B cell (primary cell): ENCODE results near the gene MSMB. TPM values are rescaled to one million over a fixed set of nuclear protein-coding genes. Genes with fewer than 3 reads are reported as not detected.

Experiments used
- ATAC-seq: fragments of 200-7000 bp; cut with Tn5 transposase; one replicate; pipeline ENCODE4 v1.10.0; 2021; ENCODE audit warnings: low read depth, mild to moderate bottlenecking, moderate number of reproducible peaks, moderate library complexity
- CTCF ChIA-PET: fragments of 350-600 bp; sonication (Branson Sonifier 250); formaldehyde crosslinking; loops from one replicate; lab custom pipeline; 2021; ENCODE audit warnings: antibody characterized with exemption, inconsistent platforms; lab: Charles Lee
- POLR2A ChIA-PET: fragments of 350-600 bp; sonication (Branson Sonifier 250); formaldehyde crosslinking; loops from one replicate; lab custom pipeline; 2021; ENCODE audit warnings: antibody characterized with exemption; lab: Charles Lee
- DNase-seq: peaks from one replicate; pipeline ENCODE4 v3.0.0; 2013
- H2AFZ ChIP-seq: 2 replicates; pipeline ENCODE4 v1.6.1; 2012; ENCODE audit warnings: mild to moderate bottlenecking, low read depth, low read length; ENCODE audit not compliant: insufficient read depth, poor library complexity, severe bottlenecking
- H3K27ac ChIP-seq, 2 donors: 1 replicate in 1 of 2; 2 replicates in 1 of 2; pipeline ENCODE4 v1.5.1; 2012 to 2013; ENCODE audit warnings: low read length in 2 of 2, mild to moderate bottlenecking in 2 of 2, moderate library complexity in 1 of 2
- H3K27me3 ChIP-seq, 4 experiments: fragments of 200-600 bp in 1 of 4; sonication (generic) in 1 of 4; replicated peaks in 1 of 4; 1 replicate in 2 of 4; 2 replicates in 2 of 4; pipeline versions ENCODE4 v1.6.1 to v1.7.0; 2013 to 2016; ENCODE audit warnings: low read length in 3 of 4, mild to moderate bottlenecking in 2 of 4, mixed read lengths in 1 of 4, moderate library complexity in 1 of 4; ENCODE audit not compliant: insufficient read depth in 4 of 4, control insufficient read depth in 3 of 4; ENCODE audit errors: control extremely low read depth in 1 of 4
- H3K36me3 ChIP-seq, 2 experiments: replicated peaks in 1 of 2; 1 replicate in 1 of 2; 2 replicates in 1 of 2; pipeline versions ENCODE4 v1.6.1 to v1.7.1; 2013; ENCODE audit warnings: low read length in 1 of 2; ENCODE audit not compliant: insufficient read depth in 2 of 2, control insufficient read depth in 1 of 2; ENCODE audit errors: control extremely low read depth in 1 of 2, extremely low read depth in 1 of 2
- H3K4me1 ChIP-seq, 2 donors: fragments of 200-600 bp in 1 of 2; sonication (generic) in 1 of 2; 1 replicate in 1 of 2; 2 replicates in 1 of 2; pipeline versions ENCODE4 v1.5.1 to v1.6.1; 2013 to 2017; ENCODE audit warnings: low read length in 2 of 2; ENCODE audit not compliant: control insufficient read depth in 2 of 2, insufficient read depth in 2 of 2
- H3K4me2 ChIP-seq: replicated peaks from 2 replicates; pipeline ENCODE3; 2012; ENCODE audit warnings: mild to moderate bottlenecking, low read depth, low read length; ENCODE audit not compliant: poor library complexity, severe bottlenecking
- H3K4me3 ChIP-seq, 5 experiments: fragments of 200-600 bp in 1 of 5; sonication (generic) in 1 of 5; 1 replicate in 3 of 5; 2 replicates in 2 of 5; pipeline versions ENCODE4 v1.5.1 to v1.7.0; 2011 to 2016; ENCODE audit warnings: low read length in 4 of 5, mild to moderate bottlenecking in 4 of 5, low read depth in 2 of 5, control low read depth in 1 of 5, moderate library complexity in 1 of 5; ENCODE audit not compliant: insufficient read depth in 1 of 5; ENCODE audit errors: control extremely low read depth in 1 of 5, extremely low read depth in 1 of 5
- H3K79me2 ChIP-seq: fragments of 200-600 bp; sonication (generic); one replicate; pipeline ENCODE4 v1.6.0; 2016; ENCODE audit warnings: low read length; ENCODE audit not compliant: control insufficient read depth, insufficient read depth
- H3K9ac ChIP-seq: fragments of 200-600 bp; sonication (generic); 2 replicates; pipeline ENCODE4 v1.6.1; 2017; ENCODE audit warnings: mild to moderate bottlenecking, low read length, moderate library complexity
- H3K9me3 ChIP-seq, 3 donors: one replicate each; pipeline versions ENCODE4 v1.6.1 to v1.7.1; 2013; ENCODE audit warnings: low read length in 2 of 3; ENCODE audit not compliant: control insufficient read depth in 2 of 3, insufficient read depth in 1 of 3; ENCODE audit errors: control extremely low read depth in 1 of 3
- H4K20me1 ChIP-seq: 2 replicates; pipeline ENCODE4 v1.6.0; 2012; ENCODE audit warnings: mild to moderate bottlenecking, low read length; ENCODE audit not compliant: insufficient read depth, control insufficient read depth, poor library complexity, severe bottlenecking
- H3K27ac Mint-ChIP-seq: one replicate; pipeline ENCODE4 v1.8.0; 2021; ENCODE audit warnings: mixed read lengths
- H3K27me3 Mint-ChIP-seq: one replicate; pipeline ENCODE4 v1.8.0; 2021; ENCODE audit warnings: mixed read lengths
- H3K4me1 Mint-ChIP-seq: one replicate; pipeline ENCODE4 v1.8.0; 2021; ENCODE audit warnings: mixed read lengths
- H3K4me3 Mint-ChIP-seq: one replicate; pipeline ENCODE4 v1.8.0; 2021; ENCODE audit warnings: mixed read lengths
- H3K9me3 Mint-ChIP-seq: one replicate; pipeline ENCODE4 v1.8.0; 2022; ENCODE audit warnings: mixed read lengths; ENCODE audit not compliant: insufficient read depth
- CTCF ChIP-seq: fragments of 200-600 bp; IDR thresholded peaks from one replicate; pipeline ENCODE4 v1.8.0; 2022; ENCODE audit warnings: antibody characterized with exemption, mild to moderate bottlenecking
- EZH2 ChIP-seq: IDR thresholded peaks from 2 replicates; pipeline ENCODE4 v1.6.1; 2012; ENCODE audit warnings: borderline replicate concordance, low read depth, mild to moderate bottlenecking, moderate library complexity, low read length; ENCODE audit not compliant: insufficient read depth, poor library complexity, severe bottlenecking
- WGBS: methylation state at CpG from one replicate; pipeline ENCODE4 v1.1.5; 2013; ENCODE audit warnings: missing lambda C conversion rate; ENCODE audit not compliant: insufficient coverage; 5-methylcytosine and 5-hydroxymethylcytosine counted together
- intact Hi-C: fragments of 100-400 bp; cut with micrococcal nuclease; formaldehyde crosslinking; loops from one replicate; pipeline ENCODE4 v1.10.0; 2022
- polyA plus RNA-seq: library from polyadenylated mRNA; depleted of rRNA; stranded (reverse); fragments of >200 nt; gene quantifications from 2 replicates; pipeline ENCODE4 v1.2.3, GENCODE V29; 2012
- total RNA-seq, 2 donors: library from RNA; stranded (reverse); fragments of 120-200 nt in 1 of 2; gene quantifications; 1 replicate in 1 of 2; 2 replicates in 1 of 2; pipeline versions ENCODE4 v1.2.3 to v1.2.4, GENCODE V29; 2013 to 2022

MSMB gene
- total and polyA plus RNA-seq, 2 donors (not counting 1 experiment from before 2014, with no cell fraction given) = not detected

- H2AFZ ChIP-seq = no peak overlapping the region
- no peaks in the 10 kb centered on the region for H3K27me3 Mint-ChIP-seq
- H3K4me1 Mint-ChIP-seq = peaks cover 61% of the 10 kb centered on the region
- no peak overlapping the region for H3K27ac Mint-ChIP-seq
- H4K20me1 ChIP-seq = peaks cover 91% of the 10 kb centered on the region
- H3K9me3 ChIP-seq = no peaks in the 10 kb centered on the region
- H3K4me1 ChIP-seq = peaks cover 29 to 34% of the 10 kb centered on the region in 2 donors
- no peaks in the 10 kb centered on the region for H3K9me3 Mint-ChIP-seq
- POLR2A ChIA-PET = interaction anchor here (0.6 kb wide), 1 partner anchor 41 kb away, joined by 5 read pairs; no protein-coding TSS in a partner anchor
- intact Hi-C loops = no loop called here
- peak overlapping the region; percentile 1 for H3K9ac ChIP-seq
- TF ChIP-seq EZH2 (no peak), CTCF (no peak)
- peak overlapping the region; percentile 38 for H3K4me3 Mint-ChIP-seq
- CTCF ChIA-PET = interaction anchor here (1.0 kb wide), 1 partner anchor 9 kb away, joined by 4 read pairs; no protein-coding TSS in a partner anchor
- H3K4me3 ChIP-seq = peak overlapping the region in 1 of 5 experiments; percentile 4
- peak overlapping the region; percentile 37 to 57 for H3K27ac ChIP-seq
- peak overlapping the region; percentile 13 for H3K4me2 ChIP-seq
- H3K27me3 ChIP-seq = no peaks in the 10 kb centered on the region
- H3K36me3 ChIP-seq = peaks cover 3 to 19% of the 10 kb centered on the region in 2 experiments
- peak; percentile 31 for DNase-seq
- ATAC-seq = no peak
- WGBS = 63% methylated on average over 5 of the region's 7 CpGs
- peaks cover 91% of the 10 kb centered on the region for H3K79me2 ChIP-seq
These were observed 26.3 kb downstream of the MSMB start for GRCh38 chr10:46019569-46020343.

GRCh38 chr10:46019177-46019528 lies 26.9 kb downstream of the MSMB start:
- H3K4me3 ChIP-seq = peak overlapping the region in 1 of 5 experiments; percentile 2
- no peak overlapping the region for H2AFZ ChIP-seq
- DNase-seq (no peak), ATAC-seq (no peak)
- H3K9me3 ChIP-seq = no peaks in the 10 kb centered on the region
- Mint-ChIP-seq H3K27me3 (no peaks in the 10 kb centered on the region), H3K4me1 (peaks cover 56% of the 10 kb centered on the region), H3K4me3 (no peak overlapping the region), H3K9me3 (no peaks in the 10 kb centered on the region), H3K27ac (peak overlapping the region; percentile 2)
- WGBS = 88% methylated on average over 3 of the region's 3 CpGs
- H3K79me2 ChIP-seq = peaks cover 85% of the 10 kb centered on the region
- H3K27me3 ChIP-seq = no peaks in the 10 kb centered on the region
- CTCF ChIA-PET = interaction anchor here (1.0 kb wide), 1 partner anchor 10 kb away, joined by 4 read pairs; no protein-coding TSS in a partner anchor
- peak overlapping the region in 1 of 2 donors; percentile 37 for H3K27ac ChIP-seq
- intact Hi-C loops = no loop called here
- TF ChIP-seq EZH2 (no peak), CTCF (no peak)
- H3K36me3 ChIP-seq = peaks cover 5 to 25% of the 10 kb centered on the region in 2 experiments
- H4K20me1 ChIP-seq = peaks cover 87% of the 10 kb centered on the region
- peaks cover 29 to 34% of the 10 kb centered on the region in 2 donors for H3K4me1 ChIP-seq
- no peak overlapping the region for H3K9ac ChIP-seq
- POLR2A ChIA-PET = interaction anchor here (0.6 kb wide), 1 partner anchor 40 kb away, joined by 5 read pairs; no protein-coding TSS in a partner anchor
- no peak overlapping the region for H3K4me2 ChIP-seq
